HG03558 (cell line): Measurements from ENCODE around the gene MAB21L2.

ENCODE experiments used
- ATAC-seq: cut with Tn5 transposase; IDR thresholded peaks from one replicate; pipeline ENCODE4 v1.9.1; 2021; ENCODE audit warnings: moderate number of reproducible peaks; ENCODE audit not compliant: unreplicated experiment; ENCODE audit errors: extremely low read depth

The MAB21L2 gene

DNA sequence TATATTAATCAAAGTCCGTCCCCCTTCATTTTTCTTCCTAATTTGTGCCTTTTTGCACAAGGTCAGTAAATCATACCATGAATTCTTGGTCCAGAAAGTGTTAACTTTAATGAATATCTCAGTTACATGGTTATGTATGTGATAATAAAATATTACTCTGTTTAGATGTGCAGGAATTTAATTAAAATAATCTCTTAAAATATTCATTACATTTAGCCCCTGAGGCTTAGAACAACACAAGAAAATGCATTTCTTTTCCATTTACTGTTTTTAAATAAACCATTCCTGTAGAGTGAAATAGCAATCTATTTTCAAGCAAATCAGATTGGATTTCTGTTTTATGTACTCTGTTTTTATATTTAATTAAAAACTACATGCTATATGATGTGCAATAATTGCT lies 17.6 kb downstream of the MAB21L2 start:
- ATAC-seq, result no peak

DNA sequence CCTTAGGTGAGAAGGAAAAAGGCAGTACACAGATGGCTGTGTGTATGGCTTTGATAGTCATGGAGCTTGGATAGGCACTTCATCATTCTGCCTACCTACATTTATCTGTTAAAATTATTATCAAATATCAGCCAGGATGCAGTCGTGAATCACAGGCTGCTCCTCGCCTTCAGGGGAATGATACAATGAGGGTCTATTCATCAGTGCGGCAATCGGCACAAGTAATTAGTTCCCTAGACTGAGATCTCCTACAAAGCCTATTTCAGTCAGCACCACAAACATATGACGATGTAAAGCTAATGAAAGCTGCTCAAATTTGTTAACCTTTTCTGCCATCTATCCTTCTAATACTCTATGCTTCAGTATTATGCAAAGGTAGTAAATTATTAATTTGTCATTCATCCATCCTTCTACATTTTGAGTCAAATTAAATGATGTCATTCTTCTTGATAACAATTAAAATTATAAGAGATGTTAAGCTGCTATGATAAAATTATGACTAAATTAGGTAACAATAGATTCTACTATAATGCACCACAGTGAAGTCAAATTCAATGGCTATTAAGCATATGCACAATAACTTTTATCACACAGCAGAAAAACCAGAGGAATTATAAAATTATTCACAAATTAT lies 19.0 kb downstream of the MAB21L2 start:
- ATAC-seq, result no peak

GRCh38 chr4:150609131-150609530 lies 27.2 kb downstream of the MAB21L2 start:
- no peak for ATAC-seq

GRCh38 chr4:150619042-150619441 lies 37.1 kb downstream of the MAB21L2 start:
- no peak for ATAC-seq

GRCh38 chr4:150624055-150624454 lies 42.1 kb downstream of the MAB21L2 start:
- ATAC-seq, result no peak

- ATAC-seq, result no peak
Observed at GRCh38 chr4:150625033-150625432, 43.1 kb downstream of the MAB21L2 start.

DNA sequence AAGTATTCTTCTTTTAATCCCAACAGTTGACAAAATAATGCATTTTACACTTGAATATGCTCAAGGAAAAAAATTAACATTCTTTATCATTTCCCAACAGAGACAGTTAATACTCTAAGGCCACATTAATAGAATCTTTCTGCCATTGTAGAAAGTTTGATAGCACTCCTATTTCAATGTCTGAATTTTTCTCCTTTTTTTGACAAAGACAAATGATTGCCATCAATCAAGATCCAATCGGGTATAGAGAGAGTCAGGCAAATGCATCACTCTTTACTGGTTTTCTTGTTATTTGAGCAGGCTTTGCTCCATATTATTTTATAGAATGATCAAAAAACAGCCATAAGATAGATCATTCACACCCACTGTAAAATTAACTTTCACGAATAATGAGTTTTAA lies 46.1 kb downstream of the MAB21L2 start:
- ATAC-seq, result no peak

DNA sequence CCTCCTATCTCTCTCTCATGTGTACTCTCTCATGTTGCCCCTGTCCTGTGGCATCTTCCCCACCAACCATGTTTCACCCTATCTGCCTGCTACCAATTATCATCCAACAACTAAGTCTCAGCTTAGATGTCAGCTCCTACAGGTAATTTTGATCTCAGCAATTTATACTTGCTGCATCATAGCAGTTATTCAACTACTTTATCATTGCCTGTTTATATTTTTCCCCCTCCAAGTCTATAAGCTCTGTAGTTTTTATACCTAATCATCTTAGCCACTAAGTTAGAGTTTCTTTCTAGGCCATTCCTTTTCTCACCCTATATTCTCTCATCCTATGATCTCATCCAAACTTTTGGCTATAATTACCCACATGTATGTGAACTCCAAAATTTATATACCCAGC lies 50.7 kb downstream of the MAB21L2 start:
- ATAC-seq, result no peak
